IPS DF 4.7 (cell line): Measurements from ENCODE around the gene IL33.

Experiments used
- DNase-seq: peaks from one replicate; pipeline ENCODE4 v3.0.0-alpha.2; 2013; ENCODE audit warnings: low spot score; ENCODE audit errors: extremely low read depth

IL33 gene

DNA sequence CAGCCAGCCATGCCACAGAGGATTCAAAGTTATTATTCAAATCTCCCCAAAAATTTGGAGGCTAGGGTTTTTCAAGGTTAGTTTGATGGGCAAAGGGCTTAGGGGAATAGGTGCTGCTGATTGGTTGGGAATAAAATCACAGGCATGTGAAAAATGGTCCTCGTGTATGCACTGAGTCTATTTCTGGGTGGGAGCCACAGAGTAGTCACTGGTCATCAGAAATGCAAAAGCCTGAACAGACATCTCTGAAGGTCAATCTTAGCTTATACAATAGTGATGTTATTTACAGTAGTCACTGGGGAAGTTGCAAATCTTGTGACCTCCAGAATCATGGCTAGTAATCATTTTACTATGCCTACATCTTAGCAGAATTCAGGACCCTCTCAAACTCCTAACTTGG lies 1.3 kb downstream of the IL33 start:
- no peak for DNase-seq

DNA sequence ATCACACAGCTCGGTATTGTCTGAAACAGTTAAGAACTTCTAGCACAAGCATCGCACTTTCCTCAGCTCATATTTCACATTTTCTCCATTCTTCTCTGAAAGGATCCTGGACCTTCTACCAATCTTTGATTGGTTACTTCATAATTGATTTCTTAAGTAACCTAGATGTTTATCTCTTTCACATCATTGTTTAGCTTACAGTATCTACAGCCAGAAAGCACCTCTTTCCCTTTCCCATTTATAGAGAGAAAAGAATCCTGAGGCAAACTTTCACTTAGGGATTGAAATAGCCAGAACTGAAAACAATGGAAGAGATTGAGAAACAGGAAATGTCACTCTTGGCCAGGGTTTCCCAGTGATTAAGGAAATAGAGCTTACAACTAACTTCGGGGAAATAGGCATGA lies 2.5 kb downstream of the IL33 start:
- DNase-seq = no peak

DNA sequence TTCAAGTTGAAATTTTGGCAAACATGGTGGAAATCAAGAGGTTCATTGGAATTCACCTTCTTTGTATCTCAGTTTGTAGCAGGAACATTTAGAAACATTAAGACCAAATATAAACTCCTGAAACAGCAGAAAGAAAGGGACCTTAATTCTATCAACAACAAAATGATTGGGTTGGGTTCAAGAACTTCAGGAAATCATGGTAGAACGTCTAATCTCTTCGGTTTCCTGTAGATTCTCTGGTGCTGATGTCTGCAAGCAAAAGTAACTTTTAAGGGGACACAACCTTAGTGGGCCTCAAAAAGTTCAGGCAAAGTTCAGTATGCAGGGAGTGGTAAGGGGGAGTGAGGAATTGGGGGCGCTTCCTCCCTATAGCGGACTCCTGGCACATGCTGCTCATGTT lies 3.4 kb downstream of the IL33 start:
- no peak for DNase-seq

DNA sequence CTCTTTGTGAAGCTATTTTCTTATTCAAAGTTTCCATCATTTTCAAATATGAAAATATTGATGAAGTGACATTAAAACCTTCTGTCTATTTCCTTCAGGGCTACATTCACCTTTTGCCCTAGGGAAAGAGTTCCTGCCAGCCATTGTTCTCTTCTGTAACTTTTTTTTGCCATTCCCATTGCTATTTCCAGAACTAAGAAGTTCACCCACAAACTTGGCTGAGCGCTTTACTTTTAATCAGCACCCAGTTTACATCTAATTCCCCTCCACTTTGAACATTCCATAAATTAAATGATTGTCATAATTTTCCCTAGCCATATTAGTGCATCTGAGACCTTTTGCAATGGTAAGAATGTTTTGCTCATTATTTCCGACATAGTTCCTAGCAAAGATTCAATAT lies 4.4 kb downstream of the IL33 start:
- DNase-seq = no peak

DNA sequence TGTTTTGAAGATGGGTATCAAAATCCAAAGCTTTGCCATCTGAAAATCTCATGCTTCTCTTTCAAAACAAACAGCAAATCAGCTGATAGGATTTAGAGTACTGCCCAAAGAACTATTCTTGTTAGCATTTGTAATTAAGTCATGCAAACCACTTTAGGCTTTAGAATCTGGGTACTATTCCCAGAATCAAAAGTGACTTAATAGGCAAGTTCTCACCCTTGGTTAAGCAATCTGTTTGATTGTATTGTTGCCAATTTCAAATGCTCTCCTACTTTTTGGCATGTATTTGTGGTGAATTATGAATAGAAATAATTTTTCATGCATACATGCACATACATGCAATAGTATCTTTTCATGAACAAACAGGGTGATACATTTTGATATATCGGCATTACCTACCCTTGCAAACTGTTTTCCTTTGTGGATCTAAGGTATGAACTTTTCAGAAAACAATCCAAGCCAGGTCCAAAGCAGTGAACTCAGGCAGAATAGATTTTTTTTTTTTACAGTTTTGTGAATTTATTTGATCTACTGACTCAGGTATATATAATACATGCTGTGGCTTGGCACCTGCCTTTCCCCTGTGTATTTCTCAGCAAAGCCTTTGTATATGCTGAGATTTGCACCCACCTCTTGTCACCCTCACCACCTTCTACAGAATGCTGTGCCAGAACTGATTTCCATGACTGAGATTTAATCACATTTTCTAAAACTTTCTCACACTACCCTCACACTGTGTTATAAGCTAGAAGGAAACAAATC lies 9.0 kb downstream of the IL33 start:
- no peak for DNase-seq

DNA sequence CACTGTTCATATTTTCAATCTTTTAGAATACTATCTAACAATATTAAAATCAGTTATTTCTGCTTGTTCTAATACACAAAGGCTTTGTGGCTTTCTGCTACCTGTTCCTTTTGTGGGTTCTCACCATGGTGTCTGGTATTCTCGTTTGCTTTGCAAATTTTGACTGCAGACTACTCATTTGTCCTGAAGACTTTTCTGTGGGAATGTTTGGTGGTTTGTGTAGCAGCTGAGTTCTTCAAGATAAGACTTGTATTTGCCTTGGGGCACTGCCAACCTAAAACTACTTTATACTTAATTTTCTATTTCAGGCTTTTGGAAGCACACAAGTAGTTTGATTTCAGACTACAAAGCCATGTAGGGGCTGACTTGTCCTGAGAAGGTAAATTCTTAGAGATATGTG lies 11.1 kb downstream of the IL33 start:
- DNase-seq = no peak

DNA sequence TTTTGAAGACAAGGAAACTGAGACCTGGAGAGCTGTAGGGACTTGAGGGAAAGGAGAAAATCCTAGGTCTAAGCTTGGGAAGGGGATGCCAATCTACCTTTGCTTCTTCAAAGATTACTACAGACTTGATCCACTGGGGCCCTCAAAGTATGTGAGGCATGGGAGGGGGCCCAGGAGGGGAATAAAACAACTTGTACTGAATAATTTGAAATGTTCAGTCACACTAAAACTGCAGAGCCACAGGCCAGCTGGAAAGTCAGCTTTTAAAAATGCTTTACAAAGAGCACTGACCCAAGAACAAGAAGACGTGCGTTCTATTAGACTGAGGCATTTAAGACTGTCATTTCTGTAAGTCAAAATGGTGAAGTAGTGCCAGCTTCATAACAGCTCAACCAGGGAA lies 13.6 kb downstream of the IL33 start:
- DNase-seq = no peak

DNA sequence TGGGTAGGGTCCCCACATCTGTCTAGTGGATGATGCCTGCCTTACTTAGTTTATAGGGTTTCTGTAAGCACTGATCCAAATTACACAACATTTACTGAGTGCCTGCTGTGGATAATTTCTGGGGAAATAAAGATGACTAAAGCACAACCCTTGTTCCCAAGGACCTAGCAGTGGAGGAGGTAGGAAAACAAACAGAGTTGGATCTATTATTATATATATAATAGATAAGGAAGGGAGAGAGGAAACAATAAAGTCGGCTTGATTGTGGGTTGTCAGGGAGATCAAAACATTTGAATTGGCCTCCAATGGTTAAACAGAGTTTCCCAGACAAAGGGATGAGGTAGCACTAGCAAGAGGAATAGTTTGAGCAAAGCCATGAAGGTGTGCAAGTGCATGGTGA lies 14.0 kb downstream of the IL33 start:
- no peak for DNase-seq

DNA sequence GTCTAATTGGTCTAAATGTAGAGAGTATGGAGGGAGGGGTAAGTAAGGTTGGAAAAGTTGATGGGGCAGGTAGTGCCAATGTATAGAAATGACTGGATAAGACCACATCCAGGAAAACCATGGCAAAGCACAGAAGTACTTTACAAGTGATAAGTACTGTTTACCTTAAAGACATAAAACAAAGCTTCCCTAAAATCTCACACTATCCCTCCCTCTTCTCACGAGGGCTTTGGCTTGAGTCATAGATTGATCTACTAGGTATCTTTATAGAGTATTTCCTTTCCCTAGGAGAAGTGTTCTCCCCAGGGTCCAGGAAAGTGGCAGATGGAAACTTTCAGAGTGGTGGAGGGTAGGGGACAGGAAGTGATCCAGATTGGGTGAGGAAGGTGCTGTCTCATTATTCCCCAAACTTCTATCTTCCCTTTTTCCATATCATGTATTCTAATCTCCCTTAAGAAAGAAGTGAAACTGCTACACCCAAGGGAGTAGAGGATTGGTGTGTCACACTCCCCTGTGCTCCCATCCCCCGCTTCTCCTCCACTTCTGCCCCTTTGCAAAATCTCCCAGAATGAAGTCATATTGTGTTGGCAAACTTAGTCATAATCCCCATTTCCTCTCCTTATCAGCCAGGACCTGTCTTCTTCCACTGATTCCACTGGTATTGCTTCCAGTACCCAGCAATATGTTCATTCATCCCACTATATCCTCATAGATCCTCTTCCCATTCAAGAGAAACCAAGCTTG lies 14.6 kb downstream of the IL33 start:
- DNase-seq = no peak

DNA sequence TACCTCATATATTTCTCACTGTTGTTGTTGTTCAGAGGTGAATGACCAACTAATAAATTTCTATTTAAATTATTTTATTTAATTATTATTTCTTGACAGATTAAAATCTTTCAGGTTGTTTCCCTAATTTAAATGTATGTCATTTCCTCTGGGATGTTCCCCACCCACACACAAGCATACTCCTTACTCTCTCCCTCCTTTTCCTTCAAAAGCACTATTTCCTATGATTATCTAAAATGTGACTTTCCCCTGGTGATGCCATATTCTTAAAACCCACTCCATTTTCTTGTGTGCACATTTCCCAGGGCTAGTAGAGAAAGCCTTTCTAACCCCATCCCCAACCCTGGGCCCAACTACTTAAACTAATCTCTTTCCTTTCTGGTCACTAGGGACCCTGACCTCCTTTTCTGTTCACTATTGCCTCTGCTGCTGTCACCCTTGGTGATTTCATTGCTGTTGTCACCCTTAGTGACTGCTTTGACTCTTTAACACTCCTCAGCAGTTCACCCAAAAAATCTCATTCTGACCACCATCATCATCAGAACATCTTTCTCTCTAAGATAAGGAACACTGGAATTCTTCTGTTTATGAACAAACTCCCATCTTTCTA lies 16.8 kb downstream of the IL33 start:
- DNase-seq = no peak

DNA sequence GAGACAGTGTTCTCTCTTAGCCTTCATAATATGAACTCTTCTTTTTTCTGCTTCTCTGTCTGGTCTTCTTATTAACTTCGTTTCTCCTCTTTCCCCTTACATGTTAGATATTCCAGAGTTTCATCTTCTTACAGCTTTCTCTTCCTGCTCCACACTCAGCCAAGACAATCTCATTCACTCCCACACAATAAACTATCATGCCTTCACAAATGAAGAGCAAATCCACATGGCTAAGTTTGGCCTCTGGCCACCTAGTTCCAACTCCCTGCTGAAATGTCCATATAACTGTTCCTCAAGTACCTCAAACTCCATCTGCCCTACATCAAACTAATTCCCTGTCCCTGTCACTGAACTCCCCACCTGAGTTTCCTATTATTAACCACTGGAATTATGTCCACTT lies 18.4 kb downstream of the IL33 start:
- DNase-seq = no peak

DNA sequence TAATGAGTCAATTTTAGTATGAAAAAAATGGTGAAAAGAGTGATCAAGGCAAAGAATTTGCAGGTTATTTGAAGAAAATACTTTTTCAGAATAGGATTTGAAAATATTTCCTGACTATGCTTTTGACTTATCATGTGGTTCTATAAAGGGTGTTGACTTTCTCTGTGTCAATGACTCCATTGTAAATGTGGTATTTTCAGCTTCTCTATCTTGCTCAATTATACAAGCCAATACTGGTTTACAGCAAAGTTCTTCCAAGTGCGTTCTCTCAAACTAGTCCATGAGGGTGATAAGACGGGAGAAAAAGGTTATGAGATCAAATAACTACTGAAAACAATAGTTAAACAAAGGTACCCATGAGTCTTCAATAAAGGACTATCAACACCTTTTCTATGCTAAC lies 21.7 kb downstream of the IL33 start:
- no peak for DNase-seq

DNA sequence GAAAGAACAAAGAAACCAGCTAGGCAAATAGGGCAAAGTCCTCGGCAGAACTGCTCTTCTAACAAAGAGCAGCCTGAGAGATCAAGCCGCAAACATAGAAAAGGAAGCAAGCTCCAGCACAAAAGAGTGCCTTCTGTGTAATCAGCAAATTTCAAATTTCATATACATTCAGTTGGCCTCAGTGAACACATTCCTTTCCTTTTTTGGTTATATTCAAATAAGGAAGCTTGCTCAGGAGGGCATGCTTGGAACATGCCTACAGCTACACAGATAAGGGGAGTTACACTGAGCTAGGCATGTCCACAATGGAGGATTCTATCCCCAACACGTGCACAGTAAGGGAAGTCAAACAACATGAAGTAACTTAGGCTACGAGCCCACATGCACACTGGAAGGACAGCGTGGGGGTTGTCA lies 23.4 kb downstream of the IL33 start:
- no peak for DNase-seq

DNA sequence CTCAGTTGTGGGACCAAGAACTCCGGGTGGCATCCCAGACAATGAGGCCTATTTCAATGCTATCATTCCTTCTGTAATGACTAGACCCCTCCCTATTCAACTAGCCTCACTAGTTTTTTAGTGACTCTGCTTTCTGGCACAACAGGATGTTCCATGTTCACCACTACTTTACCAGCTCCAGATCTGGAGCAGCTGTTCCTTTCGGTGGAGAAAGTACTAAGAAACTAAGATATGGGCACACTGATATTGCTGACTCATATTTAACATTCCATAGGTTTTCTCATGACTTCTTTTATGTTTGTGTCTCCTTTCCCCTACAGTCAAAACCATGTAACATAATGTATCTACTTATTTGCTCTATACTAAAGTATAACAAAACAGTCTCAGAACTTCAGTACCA lies 24.1 kb downstream of the IL33 start:
- DNase-seq = no peak

DNA sequence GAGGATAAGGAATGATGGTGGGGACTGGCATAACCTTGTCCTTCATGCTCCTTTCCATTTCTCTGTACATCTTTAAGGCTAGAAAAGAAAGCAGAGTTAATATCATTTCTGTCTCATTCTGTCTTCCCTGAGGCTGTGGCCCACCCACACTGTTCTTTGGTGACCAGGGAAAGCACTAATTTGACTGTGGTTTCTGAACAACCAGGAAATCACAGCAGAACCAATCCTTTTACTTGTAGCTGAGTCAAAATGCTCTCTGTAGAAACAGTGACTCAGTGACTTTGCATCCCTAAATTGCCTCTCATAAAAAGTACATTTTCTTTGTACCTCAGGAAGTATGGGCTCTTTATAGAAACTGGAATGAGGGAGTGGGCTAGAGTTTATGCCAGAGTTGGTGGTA lies 28.1 kb downstream of the IL33 start:
- DNase-seq = no peak

DNA sequence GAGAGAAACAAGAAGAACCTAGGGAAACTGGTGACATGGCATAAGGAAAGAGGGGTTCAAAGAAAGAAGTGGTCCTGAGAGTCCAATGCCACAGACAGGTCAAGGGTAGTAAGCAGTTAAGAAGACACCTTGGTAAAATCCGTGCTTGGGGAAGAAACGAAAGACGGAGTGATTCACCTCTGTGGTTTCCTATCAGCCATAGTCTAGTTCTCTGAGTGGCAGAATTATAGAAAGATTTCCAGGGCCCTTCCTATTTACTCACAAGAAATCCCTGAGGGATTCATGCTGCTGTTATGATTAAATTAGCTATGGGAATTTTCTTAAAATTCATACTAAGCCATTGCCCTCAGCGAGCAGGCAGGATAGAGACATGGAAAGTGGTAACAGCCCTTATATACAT lies 31.7 kb downstream of the IL33 start:
- DNase-seq = no peak

DNA sequence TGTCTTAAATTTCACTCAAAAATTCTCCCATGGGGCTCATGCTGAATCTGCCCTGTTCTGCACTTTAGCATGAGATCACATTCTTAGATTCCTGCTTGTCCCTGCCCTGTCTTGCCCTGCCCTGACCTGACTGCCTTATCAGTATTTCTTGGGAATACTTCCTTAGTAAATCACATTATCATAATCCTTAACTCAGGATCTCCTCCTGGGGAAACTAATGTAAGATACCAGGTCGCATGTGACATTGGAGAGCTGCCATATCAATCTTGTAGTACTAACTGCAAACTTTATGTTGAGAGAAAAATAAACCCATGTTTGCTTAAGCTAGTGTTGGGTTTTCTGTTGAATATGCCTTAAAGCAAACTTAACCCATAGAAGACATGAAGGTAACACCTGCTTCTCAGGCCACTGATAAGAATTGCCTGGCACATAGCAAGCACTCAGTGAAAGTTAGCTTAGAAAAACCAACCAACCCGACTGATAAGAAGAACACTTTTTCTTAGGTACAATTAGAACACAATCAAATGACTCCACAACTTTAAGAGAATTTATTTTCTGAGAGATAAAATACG lies 53.3 kb downstream of the IL33 start:
- no peak for DNase-seq

DNA sequence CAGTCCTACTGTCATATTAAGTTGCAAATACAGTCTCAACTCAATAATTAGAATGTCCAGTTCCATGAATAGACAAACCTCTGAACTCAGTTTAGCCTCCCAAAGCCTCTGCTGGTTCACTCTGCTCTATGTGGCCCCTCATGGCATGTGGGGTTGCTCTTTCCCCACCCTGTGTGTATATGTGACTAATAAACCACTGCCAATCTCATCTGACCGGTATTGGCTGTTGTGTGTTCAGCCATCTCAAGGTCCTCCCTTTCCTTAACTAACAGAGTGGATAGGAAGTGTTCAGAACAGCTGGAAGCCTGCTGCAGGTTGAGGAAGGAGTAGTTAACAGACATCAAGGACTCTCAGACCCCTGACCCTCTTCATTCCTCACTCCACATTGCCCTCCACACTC lies 55.3 kb downstream of the IL33 start:
- no peak for DNase-seq

DNA sequence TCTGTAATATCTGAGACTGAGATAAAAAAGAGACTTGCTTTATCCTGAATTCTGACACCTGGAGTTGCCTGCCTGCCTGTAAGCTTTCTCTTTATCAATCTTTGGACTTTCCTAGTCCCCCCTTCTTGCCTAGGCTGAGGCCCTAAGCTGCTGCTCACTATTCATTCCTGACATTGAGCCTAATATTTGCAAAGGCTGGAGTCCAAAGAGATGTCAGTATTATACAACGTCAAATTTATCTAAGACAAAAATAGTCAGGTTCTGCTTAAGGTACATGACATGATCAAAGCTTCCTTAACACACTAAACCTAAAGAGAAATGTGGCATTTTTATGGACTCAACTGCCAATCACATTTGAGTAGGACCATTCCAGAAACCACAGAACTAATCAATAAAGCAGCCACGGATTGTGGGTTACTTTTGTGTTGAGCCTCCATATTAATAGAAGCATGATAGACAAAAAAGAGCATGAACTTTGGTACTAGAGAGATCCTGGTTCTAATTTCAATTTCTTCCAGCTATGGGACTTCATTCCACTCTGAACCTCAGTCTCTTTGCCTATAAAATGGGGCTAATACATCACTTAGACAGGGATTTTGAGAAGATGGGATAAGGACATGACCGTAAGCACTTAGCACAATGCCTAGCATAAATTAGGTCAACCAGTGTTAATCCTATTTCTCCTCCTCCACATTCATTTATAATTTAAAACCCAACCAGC lies 56.1 kb downstream of the IL33 start:
- DNase-seq = no peak

DNA sequence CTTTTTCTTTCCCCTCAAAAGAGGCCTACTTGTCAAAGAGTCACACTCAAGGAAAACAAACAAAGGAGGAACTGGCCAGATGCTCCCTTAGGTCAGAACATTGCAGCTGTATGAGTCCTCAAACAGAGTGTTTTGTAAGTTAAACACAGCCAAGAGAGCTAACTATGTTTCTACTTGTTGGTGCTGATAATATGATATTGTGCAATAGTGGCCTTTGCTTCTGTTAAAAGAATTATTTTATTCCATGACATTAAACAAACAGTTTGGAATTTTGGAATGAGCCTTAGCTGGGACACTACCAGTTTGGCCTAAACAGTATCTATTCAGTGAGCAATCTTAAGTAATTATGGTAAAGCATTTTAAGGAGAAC lies 56.6 kb downstream of the IL33 start:
- no peak for DNase-seq

DNA sequence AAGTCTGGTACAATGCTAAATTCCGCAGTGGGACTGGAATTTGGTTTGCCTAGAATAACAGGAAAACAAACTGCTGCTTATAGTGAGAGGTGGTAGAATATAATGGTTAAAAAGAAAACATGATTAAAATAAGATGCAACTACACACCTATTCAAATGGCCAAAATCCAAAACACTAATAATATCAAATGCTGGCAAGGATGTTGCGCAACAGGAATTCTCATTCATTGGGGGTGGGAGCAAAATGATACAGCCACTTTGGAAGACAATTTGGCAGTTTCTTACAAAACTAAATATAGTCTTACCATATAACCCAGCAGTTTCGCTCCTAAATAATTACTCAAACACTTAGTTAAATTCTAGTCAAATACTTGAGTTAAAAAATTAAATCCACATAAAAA lies 61.8 kb downstream of the IL33 start:
- no peak for DNase-seq

DNA sequence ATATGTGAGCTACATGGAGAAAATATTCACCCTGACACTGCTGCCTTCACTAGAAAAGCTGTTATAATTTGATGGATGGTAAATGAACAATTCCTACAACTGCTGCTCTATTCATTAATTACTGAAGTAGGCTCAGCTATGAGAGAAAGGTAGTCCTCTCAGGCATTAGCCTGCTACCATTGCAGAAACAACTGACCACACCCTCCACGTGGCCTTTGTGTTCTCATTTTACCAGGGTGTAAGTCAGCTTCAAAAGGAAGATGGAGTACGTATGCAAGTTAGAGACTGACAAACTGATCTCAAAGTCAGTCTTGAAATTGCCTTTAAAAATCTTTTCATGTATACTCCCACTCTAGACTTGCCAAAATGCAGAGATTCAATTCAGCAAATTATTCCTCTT lies 86.3 kb downstream of the IL33 start:
- no peak for DNase-seq
